Measurements from ENCODE around the gene KCNC3.
"Not testable (repeated sequence)": the region's sequence is repeated elsewhere in the genome, so short reads cannot be mapped to it uniquely, and the experiment has no call there.

KCNC3 gene

DNA sequence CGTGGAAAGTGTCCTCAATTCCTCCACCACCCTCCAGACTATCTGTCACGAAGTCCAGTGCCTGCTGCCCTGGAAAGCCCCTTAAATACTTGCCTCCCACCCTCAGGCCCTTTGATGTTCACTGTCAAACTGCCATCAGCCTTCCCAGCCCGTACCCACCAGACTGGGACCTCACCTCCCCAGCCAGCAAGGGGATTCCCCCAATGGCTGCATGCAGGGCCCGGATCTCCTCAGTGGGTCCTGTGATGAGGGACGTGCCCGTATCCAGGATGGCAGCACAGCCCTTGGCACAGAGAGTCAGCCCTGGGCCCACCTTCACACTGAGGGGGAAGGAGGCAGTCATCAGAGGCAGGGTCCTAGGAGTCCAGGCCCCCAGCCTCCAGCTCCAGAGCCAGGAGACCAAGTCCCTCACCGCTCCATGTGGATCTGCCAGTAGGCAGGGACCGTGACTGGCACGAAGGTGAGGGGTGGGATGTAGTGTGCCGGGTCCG, 30.2 kb upstream of the KCNC3 start:
- Mint-ChIP-seq H3K4me1 (ENCODE audit: low read depth) (peaks cover 72% of the 10 kb centered on the region), H3K9me3 (no peaks in the 10 kb centered on the region), H3K4me3 (peak overlapping the region; percentile 82), H3K27me3 (no peaks in the 10 kb centered on the region), H3K36me3 (ENCODE audit: low read depth) (peaks cover 7% of the 10 kb centered on the region), H3K27ac (peak overlapping the region; percentile 91)

DNA sequence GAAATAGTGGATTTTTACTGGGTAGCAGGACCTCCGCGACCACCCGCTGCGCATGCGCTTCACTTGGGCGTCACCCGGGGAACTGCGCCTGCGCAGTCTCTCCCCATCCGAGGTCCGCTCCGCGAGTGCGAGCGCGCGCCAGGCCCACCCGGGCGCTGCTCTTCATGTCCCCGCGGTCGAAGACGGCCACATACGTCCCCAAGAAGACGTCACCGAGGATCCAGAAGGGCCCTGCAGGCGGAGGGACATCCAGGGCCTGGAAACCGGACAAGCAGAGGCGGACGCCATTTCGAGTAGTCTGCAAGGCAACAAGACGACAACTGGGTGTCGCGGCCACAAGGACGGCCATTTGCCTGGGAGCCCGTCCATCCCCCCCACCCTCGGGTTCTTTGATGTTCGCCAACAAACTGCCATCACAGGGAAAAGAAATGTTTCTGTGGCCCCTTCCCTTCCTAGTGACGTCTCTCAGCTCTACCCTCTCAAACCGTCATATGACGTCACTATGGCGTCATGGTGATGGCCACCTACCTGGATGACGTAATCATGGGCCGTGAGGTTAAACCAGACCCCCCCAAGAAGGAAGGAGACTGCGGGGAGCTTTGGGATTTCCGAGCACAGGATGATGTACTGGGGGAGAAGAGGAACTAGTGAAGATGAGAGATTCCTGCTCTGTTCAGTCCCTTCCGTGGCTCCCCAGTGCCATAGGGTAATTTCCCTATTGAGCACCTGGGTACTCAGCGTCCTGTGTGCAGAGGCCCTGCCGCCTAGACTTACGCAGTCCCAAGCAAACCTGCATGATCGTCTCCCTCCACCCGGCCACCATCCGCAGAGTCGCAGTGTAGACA, 29.5 kb upstream of the KCNC3 start:
- H3K36me3 Mint-ChIP-seq (ENCODE audit: low read depth), result peaks cover 7% of the 10 kb centered on the region
- H3K4me3 Mint-ChIP-seq, result peak overlapping the region; percentile 82
- peak overlapping the region; percentile 91 for H3K27ac Mint-ChIP-seq
- H3K27me3 Mint-ChIP-seq, result no peaks in the 10 kb centered on the region
- H3K9me3 Mint-ChIP-seq, result no peaks in the 10 kb centered on the region
- peaks cover 67% of the 10 kb centered on the region for H3K4me1 Mint-ChIP-seq (ENCODE audit: low read depth)

DNA sequence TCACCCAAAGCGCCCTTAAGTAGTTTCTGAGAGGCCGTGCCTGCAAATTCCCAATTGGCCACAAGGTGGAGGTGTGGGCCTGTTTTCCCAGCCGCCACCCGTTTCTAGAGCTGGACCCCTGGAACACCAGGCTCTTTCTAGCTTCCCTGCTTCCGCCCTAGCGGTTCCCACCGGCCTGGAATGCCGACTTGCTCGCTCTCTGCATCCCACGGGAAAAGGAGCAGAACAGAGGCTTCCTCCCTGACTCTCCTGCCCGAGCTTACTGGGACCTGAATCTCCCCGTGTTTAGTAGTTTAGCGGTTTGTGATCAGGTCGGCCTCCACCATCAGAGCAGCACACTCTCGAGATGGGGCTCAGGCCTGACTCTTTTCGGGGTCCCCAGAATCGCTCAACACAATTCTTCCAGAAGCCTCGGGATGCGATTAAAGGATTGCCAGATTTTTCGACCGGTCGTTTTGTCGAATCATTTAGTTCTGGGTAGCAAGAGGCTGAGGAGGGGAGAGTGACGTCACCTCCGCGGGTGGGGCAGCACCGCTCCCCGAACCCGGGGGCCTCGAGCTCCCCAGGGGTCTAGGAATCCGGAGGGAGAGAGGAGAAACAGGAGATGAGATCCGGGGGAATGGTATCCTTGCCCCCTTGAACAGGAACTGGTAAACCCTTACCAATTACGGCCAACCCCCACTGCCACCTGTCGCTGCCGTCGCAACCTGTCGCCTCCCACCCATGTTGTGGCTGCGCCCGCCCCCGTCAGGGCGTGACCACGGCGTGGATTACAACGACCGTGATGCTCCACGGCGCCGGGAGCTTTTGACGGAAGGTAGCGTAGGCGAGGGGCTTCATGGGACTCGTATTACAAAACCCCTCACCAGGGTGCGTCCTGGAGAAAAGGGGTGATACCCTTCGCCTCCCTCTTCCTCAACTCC, 28.3 kb upstream of the KCNC3 start:
- Mint-ChIP-seq H3K4me1 (ENCODE audit: low read depth) (peaks cover 56% of the 10 kb centered on the region), H3K9me3 (no peaks in the 10 kb centered on the region), H3K27me3 (no peaks in the 10 kb centered on the region), H3K27ac (peak overlapping the region; percentile 91), H3K36me3 (ENCODE audit: low read depth) (peaks cover 7% of the 10 kb centered on the region), H3K4me3 (peak overlapping the region; percentile 82)

DNA sequence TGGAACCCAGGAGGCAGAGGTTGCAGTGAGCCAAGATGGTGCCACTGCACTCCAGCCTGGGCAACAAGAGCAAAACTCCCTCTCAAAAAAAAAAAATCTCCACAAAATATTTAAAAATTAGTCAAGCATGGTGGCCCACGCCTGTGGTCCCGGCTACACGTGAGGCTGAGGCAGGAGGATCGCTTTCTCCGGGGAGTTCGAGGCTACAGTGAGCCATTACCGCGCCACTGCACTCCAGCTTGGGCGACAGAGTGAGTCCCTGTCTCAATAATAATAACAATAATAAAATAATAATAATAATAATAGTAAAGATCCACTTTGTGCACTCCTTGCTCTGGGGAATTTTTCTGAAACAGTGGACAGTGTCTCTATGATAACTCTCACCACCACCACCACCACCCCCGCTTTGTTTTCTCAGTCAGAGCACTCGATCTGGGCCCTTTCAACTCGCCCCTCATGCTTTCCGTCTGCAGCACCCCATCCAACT, 27.6 kb upstream of the KCNC3 start:
- Mint-ChIP-seq H3K4me1 (ENCODE audit: low read depth) (peaks cover 49% of the 10 kb centered on the region), H3K27ac (peak overlapping the region; percentile 91), H3K36me3 (ENCODE audit: low read depth) (peaks cover 5% of the 10 kb centered on the region), H3K9me3 (no peaks in the 10 kb centered on the region), H3K27me3 (no peaks in the 10 kb centered on the region), H3K4me3 (peak overlapping the region; percentile 82)

DNA sequence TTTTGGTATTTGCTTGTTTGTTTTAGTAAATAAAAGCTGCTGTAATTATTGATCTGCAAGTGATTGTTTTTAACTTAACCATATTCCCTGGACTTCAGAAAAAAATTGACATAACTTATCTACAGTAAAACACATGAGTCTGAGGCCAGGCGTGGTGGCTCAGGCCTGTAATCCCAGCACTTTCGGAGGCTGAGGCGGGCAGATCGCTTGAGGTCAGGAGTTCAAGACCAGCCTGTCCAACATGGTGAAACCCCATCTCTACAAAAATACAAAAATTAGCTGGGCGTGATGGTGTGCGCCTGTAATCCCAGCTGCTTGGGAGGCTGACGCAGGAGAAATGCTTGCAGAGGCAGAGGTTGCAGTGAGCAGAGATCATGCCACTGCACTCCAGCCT, 24.3 kb upstream of the KCNC3 start:
- not testable (repeated sequence) for H3K27me3 Mint-ChIP-seq; H3K36me3 Mint-ChIP-seq (ENCODE audit: low read depth); H3K4me3 Mint-ChIP-seq; H3K27ac Mint-ChIP-seq; H3K9me3 Mint-ChIP-seq
- peaks cover 23% of the 10 kb centered on the region for H3K4me1 Mint-ChIP-seq (ENCODE audit: low read depth)

DNA sequence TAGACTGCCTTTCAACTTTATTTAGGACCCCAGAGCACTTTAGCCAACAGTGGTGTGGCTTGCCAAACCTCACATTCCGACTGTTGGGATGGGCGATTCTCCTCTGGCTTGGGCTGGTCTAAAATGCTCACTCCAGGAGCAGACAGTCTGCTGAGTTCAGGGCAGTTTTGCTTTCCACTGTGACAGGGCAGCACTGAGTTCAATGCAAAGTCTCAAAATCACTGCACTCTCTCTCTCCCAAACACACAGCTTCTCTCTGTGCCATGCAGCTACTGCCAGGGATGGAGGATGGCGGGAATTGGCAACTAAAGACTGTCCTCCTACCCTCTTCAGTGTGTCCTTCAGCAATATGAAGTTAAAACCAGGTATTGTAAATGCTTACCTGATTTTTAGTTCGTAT, 23.1 kb upstream of the KCNC3 start:
- H3K4me3 Mint-ChIP-seq, result no peak overlapping the region
- H3K36me3 Mint-ChIP-seq (ENCODE audit: low read depth), result no peaks in the 10 kb centered on the region
- H3K9me3 Mint-ChIP-seq, result no peaks in the 10 kb centered on the region
- H3K27ac Mint-ChIP-seq, result no peak overlapping the region
- no peaks in the 10 kb centered on the region for H3K27me3 Mint-ChIP-seq
- H3K4me1 Mint-ChIP-seq (ENCODE audit: low read depth), result peaks cover 21% of the 10 kb centered on the region

DNA sequence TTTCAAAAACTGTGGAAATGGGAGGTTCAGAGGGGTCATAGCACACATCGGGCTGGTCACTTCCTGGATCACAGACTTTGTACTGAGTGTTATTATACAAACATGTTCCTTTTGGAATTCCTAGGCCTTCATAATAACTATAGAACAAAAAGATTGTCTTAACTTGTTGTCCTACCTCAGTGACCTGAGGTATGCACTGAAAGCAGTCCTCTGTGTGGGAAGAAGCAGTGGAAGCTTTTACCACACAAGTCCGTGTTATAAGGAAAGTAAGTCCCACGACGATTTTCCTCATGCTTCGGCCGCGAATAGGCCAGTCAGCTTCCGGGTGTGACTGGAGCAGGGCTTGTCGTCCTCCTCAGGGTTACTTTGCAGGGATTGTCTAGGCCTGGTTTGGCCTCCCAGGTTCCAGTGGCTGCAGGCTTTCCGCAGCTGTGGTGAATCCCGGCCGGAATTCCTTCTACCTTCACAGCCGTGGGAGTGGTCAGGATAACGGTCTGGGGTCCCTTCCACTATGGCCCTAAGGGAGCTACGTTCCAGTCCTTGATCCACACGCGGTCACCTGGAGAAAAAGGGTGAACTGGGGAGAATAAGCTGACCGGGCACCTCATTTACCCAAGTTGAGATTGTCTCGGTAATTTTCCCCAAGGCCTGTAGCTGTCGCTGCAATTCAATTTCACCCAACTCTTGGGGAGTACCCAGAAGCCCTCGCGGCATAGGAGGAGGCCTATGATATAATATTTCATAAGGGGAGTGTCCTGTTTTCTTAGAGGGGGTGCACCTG, 20.3 kb upstream of the KCNC3 start:
- H3K4me1 Mint-ChIP-seq (ENCODE audit: low read depth), result peaks cover 33% of the 10 kb centered on the region
- no peaks in the 10 kb centered on the region for H3K9me3 Mint-ChIP-seq
- no peak overlapping the region for H3K27ac Mint-ChIP-seq
- H3K27me3 Mint-ChIP-seq, result no peaks in the 10 kb centered on the region
- no peaks in the 10 kb centered on the region for H3K36me3 Mint-ChIP-seq (ENCODE audit: low read depth)
- H3K4me3 Mint-ChIP-seq, result no peak overlapping the region

DNA sequence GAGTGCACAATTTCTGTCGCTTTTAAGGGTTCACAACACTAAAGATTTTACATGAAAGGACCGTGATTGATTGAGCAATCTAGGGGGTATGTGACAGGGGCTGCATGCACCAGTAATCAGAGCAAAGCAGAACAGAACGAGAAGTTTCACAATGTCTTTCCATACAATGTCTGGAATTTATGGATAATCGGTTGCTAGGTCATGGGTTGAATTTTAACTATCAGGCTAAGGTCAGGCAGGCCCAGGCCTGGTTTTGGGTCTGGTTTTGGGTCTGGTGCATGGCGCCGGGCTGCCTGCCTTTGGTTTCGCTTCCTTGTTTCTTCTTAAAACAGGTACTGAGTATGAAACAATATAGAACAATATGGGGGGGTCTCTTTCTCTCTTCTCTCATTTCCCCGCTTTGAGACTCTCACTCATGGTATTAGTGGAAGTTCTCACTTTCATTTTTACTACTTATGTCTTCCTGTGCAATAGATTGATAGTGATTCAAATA, 18.0 kb upstream of the KCNC3 start:
- not testable (repeated sequence) for H3K27me3 Mint-ChIP-seq; H3K9me3 Mint-ChIP-seq; H3K36me3 Mint-ChIP-seq (ENCODE audit: low read depth)
- Mint-ChIP-seq H3K4me3 (peak overlapping the region; percentile 30), H3K27ac (peak overlapping the region; percentile 66), H3K4me1 (ENCODE audit: low read depth) (peaks cover 38% of the 10 kb centered on the region)

DNA sequence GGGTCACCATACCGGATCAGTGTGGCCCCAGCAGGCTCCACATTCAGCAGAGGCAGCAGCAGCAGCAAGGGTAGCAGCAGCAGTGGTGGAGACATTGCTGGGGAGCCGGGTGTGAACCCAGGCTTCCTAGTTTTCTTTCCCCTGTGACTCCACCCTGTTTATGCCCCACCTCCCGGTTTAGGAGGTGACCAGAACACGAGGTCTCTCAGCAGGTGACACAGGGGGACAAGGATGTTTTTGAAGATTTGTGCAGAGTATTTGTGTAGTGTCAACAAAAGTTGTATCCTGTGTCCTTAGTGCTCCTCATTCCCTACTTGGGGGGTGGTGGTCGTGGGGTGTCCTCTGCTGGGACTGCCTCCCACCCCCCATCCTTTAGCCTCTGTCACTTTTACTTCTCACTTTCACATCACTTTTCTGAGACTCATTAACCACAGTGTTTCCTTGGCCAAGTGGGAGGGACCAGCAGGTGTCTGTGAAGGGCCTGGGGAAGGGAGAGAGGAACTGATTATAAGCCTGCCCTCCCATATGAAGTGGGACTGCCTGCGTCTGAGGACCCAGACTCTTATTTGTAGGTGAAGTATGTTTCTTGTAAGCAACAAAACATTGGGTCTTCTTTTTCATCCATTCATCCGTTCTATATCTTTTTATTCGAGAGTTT, 15.6 kb upstream of the KCNC3 start:
- Mint-ChIP-seq H3K9me3 (no peaks in the 10 kb centered on the region), H3K27me3 (no peaks in the 10 kb centered on the region), H3K27ac (no peak overlapping the region), H3K4me3 (peak overlapping the region; percentile 53), H3K36me3 (ENCODE audit: low read depth) (no peaks in the 10 kb centered on the region), H3K4me1 (ENCODE audit: low read depth) (peaks cover 38% of the 10 kb centered on the region)

DNA sequence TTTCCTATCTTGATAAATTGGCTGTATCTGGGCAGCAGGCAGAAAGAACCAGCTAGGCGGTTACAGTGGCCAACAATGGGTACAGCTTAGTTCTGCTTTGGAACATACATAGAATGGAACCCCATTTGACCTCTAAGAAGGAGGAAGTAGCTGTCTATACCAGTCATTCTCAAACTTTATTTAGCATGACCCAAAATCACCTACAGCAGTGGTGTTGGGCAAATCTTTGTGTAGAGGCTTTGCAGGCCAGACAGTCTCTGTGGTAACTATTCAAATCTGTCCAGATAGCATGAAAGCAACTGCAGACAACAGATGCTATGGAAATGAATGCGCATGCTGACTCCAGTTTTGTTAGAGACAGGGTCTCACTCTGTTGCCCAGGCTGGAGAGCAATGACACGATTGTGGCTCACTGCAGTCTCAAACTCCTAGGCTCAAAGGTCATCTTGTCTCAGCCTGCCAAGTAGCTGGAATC, 12.0 kb upstream of the KCNC3 start:
- Mint-ChIP-seq H3K4me1 (ENCODE audit: low read depth) (peaks cover 10% of the 10 kb centered on the region), H3K36me3 (ENCODE audit: low read depth) (no peaks in the 10 kb centered on the region), H3K9me3 (no peaks in the 10 kb centered on the region), H3K4me3 (no peak overlapping the region), H3K27ac (no peak overlapping the region), H3K27me3 (no peaks in the 10 kb centered on the region)

DNA sequence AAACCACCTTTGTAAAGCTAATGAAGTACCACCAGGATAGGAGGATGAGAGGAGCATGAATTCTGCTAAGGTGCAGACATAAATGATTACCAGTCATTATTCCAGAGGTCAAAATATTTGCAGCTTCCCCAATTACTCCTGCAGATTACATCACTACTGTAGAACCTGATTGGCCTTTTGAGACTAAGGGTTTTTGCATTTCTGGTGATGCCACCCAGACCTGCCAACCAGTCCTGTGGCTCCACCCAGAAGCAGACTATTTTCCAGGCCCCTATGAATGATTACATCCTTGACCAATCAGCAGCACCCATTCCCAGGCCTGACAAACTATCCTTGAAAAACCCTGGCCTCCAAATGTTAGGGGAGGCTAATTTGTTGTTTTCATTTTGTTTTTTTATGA, 11.2 kb upstream of the KCNC3 start:
- peaks cover 15% of the 10 kb centered on the region for H3K4me1 Mint-ChIP-seq (ENCODE audit: low read depth)

DNA sequence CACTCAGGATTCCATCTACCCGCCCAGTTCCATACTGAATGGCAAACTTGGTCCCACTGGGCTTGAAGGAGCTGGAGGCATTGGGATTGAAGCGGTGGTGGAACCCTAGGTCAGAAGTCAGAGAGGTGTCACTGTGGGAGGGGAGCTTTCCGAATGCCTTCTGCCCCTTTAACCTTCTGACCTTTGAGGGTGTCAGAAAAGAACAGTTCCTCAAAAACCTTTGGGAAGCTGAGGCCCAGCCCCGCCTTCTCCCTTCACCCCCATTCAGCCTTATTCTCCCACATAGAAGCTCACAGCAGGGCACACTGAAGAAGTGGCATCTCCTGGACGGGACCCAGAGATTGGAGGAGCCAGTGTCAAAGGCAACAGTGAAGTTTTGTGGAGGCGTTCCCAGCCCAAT, 7.9 kb upstream of the KCNC3 start:
- peaks cover 36% of the 10 kb centered on the region for H3K4me1 Mint-ChIP-seq (ENCODE audit: low read depth)
- H3K27me3 Mint-ChIP-seq, result peaks cover 23% of the 10 kb centered on the region
- H3K36me3 Mint-ChIP-seq (ENCODE audit: low read depth), result peaks cover 10% of the 10 kb centered on the region

More for the DNA sequence above, 11.2 kb upstream of the KCNC3 start:
- Mint-ChIP-seq H3K27me3 (peaks cover 6% of the 10 kb centered on the region), H3K27ac (no peak overlapping the region), H3K4me3 (peak overlapping the region; percentile 33), H3K9me3 (no peaks in the 10 kb centered on the region), H3K36me3 (ENCODE audit: low read depth) (peaks cover 5% of the 10 kb centered on the region)

DNA sequence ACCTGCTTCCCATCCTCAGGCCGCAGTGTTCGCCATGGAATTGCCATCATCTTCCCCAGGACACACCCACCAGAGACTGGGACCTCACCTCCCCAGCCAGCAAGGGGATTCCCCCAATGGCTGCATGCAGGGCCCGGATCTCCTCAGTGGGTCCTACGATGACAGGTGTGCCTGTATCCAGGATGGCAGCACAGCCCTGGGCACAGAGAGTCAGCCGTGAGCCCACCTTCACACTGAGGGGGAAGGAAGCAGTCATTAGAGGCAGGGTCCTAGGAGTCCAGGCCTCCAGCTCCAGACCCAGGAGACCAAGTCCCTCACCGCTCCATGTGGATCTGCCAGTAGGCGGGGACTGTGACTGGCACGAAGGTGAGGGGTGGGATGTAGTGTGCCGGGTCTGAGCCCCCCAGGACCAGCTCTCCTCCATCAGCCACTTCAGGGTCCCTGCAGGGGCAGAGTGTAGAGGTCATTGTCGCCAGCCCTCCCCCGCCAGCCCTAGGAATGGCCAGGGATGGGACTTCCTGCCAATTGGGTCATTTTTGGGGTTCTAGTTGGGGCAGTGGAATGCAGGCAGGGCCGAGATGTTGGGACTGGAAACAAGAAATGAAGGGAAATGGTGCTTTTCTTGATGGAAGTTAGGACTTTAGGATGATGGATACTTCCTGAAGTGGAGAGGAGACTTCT, 5.7 kb upstream of the KCNC3 start:
- Mint-ChIP-seq H3K36me3 (ENCODE audit: low read depth) (peaks cover 10% of the 10 kb centered on the region), H3K4me3 (no peak overlapping the region), H3K27ac (no peak overlapping the region), H3K9me3 (no peaks in the 10 kb centered on the region), H3K4me1 (ENCODE audit: low read depth) (peaks cover 54% of the 10 kb centered on the region), H3K27me3 (peaks cover 41% of the 10 kb centered on the region)

More for the DNA sequence above, 7.9 kb upstream of the KCNC3 start:
- H3K4me3 Mint-ChIP-seq, H3K9me3 Mint-ChIP-seq, H3K27ac Mint-ChIP-seq: not testable (repeated sequence)
